Stimulated activated CD4-positive, alpha-beta T cell treated with anti-CD3 and anti-CD28 coated beads, Interleukin-1b, Interleukin-23, amount 100 ng/mL, for 24 hours (primary cell): Measurements from ENCODE around the gene LECT2.

Source experiments
- DNase-seq, 4 experiments: peaks; one replicate each; pipeline ENCODE4 v3.0.0-alpha.2; 2020; ENCODE audit warnings: low read depth in 4 of 4, low spot score in 1 of 4

LECT2 gene

DNA sequence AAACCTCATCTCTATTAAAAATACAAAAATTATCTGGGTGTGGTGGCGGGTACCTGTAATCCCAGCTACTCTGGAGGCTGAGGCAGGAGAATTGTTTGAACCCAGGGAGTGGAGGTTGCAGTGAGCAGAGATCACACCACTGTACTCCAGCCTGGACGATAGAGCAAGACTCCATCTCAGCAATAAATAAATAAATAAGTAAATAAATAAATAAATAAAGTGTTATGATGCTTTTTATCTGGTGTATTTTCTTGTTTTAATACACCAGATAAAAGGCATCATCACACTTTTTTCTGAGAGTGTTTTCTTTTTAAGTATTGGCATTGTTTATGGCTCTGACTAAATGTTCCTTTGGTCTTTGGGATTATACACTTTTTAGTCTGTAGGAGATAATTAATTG is 24.2 kb upstream of the LECT2 start:
- DNase-seq, result no peak

DNA sequence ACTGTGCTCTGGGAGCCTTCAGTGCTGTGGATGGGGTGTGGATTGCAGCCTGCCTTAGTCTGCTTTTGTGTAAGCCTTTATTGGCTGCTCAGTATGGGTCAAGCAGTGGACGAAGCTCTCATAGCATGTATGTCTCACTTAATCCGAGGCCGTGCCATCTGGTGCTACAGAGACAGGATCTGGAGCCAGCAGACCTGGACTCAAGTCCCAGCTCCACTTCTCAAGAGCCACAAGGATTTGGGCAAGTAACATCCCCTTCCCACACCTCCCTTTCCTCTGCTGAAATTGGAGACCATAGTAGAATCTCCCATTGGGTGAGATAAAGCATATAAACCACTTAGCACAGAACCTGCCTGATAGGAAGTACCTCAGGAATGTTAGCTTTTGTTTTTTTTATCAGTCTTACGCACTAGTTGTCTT is 23.4 kb upstream of the LECT2 start:
- no peak for DNase-seq

DNA sequence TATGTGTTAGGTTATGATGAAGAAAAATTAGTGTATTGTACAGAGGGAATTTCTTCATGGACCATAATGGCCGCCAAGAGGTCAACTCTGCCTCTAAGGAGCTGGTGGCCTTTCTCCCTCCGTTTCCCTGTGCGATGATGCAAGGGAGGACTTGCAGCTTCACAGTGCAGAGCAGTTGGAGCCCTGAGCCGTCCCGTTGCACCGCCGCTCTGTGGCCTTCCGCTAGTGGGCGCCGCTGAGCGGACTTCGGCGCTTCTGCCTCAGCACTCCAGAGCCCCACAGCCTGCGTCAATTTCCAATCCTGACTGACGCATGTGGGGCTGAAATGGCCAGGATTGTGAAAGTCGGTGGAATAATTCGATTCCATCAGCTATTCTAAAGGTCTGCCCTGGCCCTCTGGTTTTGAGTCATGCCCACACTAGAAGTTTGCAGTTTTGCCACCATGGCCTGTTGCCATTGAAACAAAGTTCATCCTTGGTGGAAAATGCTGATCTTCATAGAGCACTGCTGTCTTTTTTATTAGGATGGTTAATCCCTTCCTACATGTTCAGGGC is 22.7 kb upstream of the LECT2 start:
- peak in 3 of 4 experiments; percentile 4 to 28 (median 18) for DNase-seq

DNA sequence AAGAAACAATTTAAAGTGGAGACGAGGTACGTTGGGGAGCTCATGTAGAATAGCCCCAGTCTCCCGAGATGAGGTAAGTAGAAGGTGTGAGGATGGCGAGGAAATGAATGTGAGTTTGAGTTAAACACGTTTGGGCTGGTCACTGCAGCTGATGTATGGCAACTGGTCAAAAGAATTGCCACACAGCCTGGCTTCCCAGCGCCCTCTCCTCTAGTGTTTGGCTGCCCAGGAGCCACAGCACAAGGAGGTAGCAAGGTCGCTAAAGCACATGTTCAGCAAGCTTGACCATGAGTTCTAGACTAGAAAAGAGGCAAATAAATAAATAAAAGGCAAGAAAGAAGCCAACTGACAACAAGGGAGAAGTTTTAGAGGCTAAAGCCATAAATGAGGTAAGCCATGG is 21.4 kb upstream of the LECT2 start:
- DNase-seq, result no peak

DNA sequence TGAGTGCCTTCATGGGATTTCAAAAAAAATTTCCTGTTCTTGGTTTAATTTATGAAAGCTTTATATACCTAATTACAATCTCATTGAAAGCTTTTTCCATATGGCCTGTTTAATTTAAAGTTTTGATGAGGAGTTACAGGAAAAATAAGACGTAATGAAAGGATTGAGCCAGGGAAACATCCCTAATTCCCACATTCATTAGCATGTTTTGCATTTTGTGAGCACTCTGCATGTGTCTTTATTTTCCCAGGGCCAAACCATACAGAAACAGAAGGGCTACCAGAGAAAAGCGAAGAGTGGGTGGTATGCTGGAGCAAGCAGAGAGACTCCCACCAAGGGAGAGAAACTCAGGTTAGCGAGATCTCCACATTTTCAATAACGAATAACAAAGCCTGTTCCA is 20.3 kb upstream of the LECT2 start:
- DNase-seq, result no peak

DNA sequence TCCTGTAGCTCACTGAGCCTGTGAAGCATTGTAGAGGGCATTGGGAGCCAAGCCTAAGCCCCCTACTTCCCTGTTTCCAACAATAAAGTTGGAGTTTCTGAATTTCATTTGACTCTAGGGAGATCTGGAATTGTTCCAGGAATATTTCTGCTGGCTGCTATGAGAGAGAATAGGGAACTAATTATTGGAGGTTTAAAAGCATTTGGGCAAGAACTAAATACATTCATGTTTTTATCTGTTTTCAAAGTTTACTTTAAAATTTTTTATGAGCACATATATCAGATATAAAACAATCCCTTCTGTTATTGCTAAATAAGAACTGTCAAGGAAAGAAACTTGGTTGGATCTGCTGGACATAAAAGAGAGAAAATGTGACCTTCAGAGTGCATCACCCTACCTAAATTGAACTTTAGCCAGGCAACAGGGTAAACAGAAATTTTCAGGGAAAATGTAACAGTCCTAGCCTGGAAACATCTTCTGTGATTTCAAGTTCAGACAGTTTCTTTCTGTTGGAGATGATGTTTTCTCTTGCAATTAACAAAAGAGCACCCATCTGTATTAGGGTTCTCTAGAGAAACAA is 19.3 kb upstream of the LECT2 start:
- DNase-seq, result no peak

DNA sequence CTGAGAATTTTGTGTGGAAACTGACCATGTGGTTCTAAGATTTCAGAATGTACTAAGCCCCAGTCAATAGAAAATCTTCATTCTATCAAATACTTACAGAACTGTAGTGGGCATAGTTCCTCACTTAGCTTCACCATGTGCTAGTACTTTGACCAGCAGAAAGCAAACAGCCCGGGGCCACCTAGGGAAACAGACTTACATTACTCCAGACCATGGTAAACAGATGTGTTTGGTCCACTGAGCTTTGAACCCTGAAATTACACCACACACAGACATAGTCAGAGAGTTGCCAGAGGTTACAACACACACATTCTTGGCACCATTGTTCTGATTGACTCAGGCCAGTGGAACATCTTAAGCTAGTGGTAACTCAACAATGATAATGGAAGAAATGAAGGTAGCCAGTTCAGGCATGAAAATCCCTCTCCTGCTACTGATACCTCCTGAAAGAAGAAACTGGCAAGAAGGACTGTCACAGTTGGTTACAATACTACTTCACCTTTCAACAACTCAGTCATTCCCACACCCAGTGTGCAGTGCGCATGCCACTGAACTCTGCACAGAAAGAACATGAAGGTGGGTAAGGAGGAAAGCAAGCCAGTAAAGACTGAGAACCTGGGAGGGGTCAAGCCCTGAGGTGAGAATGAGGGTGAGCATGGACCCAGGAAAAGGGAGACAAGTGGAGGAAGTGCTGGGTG is 18.7 kb upstream of the LECT2 start:
- DNase-seq, result no peak

DNA sequence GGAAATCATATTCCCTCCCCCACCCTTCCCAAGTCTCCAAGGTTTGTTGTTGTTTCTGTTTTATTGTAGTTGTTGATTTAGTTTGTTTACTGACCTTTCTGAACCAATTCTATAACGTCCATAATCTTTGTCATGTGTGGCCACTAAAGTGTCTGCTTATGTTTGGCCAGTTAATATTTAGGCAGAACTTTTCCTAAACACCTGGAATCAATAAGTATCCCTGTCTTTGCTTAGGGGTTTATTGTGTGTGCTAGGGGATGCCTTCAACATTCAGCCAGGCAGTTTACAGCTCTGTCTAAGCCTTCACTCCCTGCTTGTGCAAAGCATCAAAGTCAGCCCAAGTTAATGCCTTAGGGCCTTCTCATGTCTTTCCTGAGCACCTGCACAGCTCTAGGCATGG is 16.9 kb upstream of the LECT2 start:
- no peak for DNase-seq

DNA sequence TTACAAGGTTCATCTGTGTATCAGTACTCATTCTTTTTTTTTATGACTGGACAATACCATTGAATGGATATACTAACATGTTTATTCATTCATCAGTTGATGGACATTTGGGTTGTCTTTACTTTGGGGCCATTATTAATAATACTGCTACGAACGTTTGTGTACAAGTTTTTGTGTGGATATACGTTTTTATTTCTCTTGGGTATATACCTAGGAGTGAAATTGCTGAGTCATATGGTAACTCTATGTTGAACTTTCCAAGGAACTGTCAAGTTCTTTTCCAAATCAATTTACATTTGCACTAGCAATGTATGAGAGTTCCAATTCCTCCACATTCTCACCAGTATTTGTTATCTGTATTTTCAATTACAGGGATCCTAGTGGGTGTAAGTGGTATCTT is 12.0 kb upstream of the LECT2 start:
- no peak for DNase-seq

DNA sequence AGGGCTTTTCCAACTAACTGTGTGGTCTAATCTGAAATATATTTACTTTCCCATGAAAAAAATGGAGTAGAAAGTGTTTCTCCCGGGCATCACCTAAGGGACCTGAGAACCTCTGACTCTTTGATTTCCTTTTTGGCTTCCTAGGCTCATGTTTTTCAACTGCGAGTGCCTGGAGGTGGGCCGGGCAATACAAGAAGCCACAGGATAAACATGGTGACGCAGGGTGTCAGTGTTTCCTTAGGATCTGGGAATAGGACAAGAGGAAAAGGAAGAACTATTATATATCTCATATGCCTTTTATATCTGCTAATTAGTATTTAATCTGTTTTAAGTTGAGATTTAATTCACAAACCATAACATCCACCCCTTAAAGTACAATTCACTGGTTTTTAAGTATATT is 11.4 kb upstream of the LECT2 start:
- no peak for DNase-seq

DNA sequence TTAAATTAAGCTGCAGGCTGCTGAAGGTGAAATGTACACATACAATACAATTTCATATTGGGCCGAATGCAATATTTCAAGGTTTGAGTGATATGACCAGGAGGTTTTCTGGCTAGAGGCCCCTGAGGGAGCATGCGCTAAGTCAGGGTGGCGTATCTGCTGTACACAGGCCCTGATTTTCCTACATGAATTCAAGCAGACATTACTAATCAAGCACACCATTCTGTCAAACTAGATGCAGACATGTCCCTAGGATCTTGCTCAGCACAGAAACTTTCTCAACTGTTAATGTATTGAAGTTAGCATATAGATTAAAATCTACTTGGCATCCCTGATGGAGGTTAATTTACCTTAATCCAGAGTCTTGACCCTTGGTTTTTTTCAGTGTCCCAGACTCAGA is 10.7 kb upstream of the LECT2 start:
- DNase-seq, result no peak

DNA sequence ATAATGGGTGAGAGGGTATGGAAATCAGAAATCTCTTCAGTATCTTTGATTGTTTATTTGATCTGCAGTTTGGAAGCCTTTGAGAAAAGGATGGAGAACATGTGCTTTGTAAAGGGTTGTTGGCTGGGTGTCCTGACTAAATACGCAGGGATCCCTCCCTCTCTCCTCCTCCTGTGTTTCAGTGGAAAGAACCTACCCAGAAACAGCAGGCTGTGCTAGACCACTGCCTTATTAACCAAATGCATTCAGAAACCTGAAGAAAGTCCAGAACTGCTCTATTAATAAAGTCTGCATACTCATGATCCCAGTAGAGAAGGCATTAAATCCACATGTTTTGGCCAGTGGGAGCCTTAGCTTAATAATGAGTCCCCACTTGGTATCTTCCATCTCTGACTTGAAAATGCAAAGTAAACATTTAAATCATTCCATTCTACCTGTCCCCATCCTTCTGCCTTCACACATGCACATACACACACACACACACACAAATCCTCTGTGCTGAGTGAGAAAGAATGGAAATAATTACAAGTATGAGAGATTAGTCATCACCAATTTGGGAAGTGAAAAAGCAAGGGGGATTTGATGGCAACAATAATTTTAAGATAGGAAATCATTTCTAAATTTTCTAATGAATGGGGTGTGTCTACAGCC is 10.0 kb upstream of the LECT2 start:
- no peak for DNase-seq

DNA sequence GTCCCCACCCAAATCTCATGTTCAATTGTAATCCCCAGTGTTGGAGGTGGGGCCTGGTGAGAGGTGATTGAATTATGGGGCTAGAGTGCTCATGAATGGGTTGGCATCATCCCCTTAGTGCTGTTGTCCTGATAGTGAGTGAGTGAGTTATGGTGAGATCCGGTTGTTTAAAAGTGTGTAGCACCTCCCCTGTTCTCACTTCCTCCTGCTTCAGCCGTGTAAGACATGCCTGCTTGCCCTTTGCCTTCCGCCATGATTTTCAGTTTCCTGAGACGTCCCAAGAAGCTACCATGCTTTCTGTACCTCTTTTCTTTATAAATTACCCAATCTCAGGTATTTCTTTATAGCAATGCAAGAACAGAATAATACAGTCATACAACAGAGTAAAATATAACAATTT is 742 bp upstream of the LECT2 start:
- DNase-seq, result no peak

DNA sequence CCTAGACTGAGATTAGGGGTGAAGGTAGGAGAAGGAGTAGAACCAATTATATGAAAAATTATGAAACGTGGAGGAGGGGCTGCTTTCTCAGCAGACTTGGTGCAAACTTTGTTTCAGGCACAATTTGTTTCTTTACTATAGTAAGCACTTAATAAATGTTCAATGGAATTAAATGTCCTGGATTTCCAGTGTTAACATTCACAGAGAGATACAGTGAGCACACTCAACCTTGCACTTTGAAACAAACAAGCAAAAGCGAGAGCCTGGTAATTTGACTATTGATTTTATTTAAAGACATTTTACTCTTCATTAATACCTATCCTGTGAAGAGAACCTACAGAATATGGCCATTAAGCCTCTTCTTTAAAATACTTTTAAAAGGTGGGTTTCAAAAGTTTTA is 933 bp downstream of the LECT2 start:
- DNase-seq, result no peak

DNA sequence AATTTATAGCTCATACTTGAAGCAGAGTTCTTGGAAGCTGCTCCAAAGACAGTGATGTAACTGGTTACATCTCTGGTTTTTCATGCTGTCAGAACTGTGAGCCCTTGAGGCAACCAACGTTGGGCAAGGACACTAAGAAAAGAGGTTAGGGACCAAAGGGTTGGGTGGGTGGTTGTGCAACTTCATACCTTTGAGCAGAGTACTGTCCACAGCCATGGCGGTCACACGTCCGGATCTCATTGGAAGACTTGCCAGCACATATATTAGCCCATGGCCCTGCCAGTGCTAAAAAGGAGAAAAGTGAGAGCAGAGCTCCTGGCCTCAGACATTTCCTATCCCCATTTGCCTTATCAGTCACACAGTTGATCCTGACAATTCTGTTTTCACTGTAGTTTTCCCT is 2.1 kb downstream of the LECT2 start:
- DNase-seq, result no peak

DNA sequence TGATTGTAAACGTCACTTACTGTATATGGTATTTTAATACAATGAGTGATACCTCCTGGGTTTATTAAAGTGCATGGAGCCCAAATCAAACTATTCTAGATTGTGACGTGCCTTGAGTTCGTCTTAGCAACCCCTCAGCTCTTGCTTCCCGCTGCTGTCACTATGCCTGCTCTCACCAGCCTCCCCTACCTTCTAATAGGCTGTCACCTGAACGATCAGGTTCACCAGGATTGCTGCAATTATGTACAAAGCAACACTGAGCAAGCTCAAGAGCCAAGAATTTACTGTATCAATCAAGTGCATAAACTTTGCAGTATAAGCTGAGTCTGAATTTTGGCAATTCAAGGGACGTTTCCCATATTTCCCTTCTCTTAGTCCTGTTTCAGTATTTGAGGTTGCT is 3.0 kb downstream of the LECT2 start:
- no peak for DNase-seq

DNA sequence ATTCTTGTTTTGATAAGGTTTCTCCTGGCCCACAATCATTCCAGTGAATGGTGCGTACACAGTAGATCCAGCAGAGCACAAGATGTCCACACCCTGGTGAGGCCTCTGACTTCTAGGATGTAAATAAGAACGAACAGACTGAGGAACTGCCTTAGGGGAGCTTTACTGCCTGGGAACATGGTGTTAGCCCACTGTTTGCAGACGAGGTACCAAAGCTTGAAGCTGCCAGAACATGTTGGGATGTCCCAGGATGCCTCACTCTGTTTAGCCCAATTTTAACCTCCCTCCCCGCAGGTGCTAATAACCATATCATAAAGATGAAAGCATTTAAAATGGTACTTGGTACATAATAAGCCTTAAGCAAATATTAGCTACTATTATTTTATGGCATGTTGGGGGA is 3.5 kb downstream of the LECT2 start:
- no peak for DNase-seq

DNA sequence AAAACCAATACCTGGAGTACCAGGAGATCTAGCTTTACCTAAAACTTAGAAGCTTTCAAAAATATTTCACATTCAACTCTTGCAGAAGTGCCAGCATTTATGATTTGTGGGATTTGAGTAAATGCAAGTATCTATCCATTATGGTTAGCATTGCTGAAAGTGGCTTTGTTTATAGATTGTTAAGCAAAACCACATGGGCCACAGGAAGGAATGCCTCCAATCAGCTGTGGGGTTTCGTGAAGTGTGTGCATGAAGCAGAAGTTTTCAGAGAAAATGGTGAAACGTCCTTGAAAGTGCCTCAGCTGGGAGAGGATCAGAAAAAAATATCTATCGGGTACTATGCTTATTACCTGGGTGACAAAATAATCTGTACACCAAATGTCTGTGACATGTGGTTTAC is 4.2 kb downstream of the LECT2 start:
- no peak for DNase-seq

DNA sequence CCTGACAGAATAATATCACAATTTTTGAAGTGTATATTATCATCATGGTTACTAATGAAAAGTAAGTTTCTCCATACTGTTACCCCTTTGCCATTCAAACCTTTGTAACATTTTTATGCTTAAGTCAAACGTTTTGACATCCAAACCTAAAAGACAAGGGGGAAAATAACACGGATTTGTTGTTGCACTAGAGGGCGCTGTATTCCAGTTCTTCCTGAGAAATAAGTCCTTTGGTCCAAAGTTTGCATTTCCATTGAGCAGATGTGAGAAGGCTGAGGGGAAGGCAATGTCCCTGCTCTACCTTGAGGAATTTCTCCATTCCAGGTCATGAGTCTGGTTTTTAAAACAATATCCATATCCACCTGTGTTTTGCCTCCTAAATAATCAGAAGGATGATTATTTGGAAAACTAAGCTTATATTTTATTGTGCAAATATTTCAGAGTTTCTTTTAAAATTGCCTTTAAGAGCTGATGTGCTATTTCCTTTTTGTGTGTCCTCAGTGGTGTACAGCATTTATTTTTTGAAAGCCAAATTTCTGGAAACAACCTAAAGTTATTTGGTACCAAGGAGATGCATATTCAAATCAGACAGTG is 9.7 kb downstream of the LECT2 start:
- DNase-seq, result peak in 1 of 4 experiments; percentile 1

DNA sequence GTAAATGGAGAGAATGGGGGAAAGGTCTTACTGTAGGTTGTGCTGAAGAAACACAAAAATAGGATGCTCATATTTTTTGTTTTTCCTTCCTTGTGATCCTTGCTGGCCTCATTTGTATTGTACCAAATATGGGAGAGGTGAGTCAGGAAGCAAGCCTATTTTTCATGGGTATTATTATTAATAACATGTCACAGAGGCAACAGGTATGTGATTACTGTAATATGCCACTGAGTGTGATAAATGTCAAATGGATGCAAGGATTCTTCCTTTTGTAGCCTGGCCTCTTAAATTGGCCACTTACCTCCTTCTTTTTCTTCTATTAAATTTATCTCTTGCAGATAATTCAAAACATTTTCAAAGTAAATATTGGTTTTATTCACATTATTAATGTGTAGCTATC is 10.2 kb downstream of the LECT2 start:
- no peak for DNase-seq

DNA sequence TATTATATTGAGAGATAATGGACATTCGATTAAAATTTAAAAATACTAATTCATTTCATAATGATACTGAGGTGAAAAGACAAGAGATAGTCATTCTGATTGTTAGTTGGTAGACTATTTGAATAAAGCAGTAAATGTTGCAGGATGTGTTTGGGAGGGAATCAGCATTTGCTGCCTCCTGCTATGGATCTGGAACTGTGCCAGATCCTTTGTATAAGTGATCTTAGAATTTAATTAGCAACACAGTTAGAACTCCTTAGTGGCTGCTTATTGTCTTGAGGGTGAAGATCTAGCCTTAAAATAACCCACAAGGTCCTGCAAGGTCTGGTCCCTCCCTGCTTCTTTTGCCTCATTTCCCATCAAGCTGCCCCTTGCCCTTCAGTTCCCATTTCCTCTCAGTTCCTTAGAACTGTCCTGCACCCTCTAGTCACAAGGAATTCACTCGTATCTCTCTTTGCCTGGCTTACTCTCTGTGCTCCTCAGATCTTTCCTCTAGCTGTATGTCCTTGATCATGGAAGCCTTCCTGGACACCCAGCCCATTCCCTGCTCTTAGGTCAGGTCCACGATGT is 12.5 kb downstream of the LECT2 start:
- DNase-seq, result no peak

DNA sequence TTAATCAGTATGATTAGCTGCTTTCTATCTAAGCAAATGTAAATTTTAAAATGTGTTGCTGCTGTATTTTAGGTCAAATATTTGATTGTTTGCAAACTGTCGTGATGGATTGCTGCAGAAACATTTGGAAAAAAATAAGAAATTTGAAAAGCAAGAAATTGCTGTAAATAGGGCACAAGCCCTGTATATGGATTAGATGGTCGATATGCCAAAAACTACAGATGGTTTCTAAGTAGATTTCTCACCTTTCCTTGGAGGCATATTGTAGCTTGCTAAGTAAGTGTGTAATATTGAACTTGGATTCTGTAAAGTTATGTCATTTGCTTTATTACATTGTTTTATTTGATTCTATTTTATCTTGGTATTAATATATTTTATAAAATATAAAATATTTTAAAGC is 13.1 kb downstream of the LECT2 start:
- no peak for DNase-seq
